Mammary epithelial cell (primary cell): ENCODE data around the gene LY6G6F.
A peak's percentile ranks its signal among the peaks of the same experiment; 100 is the strongest.

Experiments
- EZH2 ChIP-seq: IDR thresholded peaks from 2 replicates; pipeline ENCODE4 v1.6.1; 2012; ENCODE audit warnings: low read length, inconsistent platforms, borderline replicate concordance
- TF ChIP-seq, protein P1 (sequence below), 2 donors: IDR thresholded peaks in 1 of 2; conservative IDR thresholded peaks in 1 of 2; 2 replicates each; pipeline ENCODE4 v1.5.1; 2011 to 2012; ENCODE audit warnings: inconsistent platforms in 2 of 2, low read length in 2 of 2, mild to moderate bottlenecking in 2 of 2, control low read depth in 1 of 2, low read depth in 1 of 2; ENCODE audit not compliant: insufficient read depth in 1 of 2; ENCODE audit errors: extremely low read depth in 1 of 2

DNA sequence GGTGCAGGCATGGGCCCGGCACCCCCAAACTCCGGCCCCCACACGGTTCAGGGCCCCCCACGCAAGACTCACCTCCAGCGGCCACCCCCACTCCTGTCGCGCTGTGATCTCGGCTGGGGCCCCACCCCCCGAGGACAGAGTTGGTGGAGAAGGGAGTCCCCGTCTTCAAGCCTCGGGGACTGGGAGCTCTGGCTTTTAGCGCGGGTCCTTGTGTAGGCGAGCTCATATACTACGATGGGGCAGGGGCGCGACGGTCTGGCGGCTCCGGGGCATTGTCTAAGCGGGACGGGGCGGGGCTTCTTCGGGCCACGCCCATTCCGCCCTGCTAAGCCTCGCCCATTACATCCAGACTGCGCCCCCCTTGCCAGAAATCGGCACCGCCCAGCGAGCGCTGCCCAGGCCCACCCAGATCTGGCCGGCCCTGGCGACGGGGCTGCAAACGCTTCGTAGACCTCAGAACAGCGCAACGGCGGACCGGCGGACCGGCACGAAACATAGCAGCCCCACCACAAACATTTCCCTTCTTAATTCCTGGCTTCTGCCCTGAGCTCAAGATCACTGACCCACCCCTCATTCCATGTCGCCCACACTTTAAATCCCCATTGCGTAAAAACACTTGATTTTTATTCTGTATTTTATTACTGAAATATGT, 23.4 kb downstream of the LY6G6F start:
- TF ChIP-seq, protein P1, sequence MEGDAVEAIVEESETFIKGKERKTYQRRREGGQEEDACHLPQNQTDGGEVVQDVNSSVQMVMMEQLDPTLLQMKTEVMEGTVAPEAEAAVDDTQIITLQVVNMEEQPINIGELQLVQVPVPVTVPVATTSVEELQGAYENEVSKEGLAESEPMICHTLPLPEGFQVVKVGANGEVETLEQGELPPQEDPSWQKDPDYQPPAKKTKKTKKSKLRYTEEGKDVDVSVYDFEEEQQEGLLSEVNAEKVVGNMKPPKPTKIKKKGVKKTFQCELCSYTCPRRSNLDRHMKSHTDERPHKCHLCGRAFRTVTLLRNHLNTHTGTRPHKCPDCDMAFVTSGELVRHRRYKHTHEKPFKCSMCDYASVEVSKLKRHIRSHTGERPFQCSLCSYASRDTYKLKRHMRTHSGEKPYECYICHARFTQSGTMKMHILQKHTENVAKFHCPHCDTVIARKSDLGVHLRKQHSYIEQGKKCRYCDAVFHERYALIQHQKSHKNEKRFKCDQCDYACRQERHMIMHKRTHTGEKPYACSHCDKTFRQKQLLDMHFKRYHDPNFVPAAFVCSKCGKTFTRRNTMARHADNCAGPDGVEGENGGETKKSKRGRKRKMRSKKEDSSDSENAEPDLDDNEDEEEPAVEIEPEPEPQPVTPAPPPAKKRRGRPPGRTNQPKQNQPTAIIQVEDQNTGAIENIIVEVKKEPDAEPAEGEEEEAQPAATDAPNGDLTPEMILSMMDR (conservative IDR thresholded peaks at IDR 0.05 in 1 of 2, IDR thresholded peaks at IDR 0.05 in 1 of 2; ENCODE audit: extremely low read depth in 1 of 2, insufficient read depth in 1 of 2, low read depth in 1 of 2, low read length in 2 of 2), result peak in 1 of 2 donors; percentile 6
- no peak for TF ChIP-seq EZH2
